ENCODE measurements around the gene PRPH. TPM values are rescaled to one million over a fixed set of nuclear protein-coding genes. Genes with fewer than 3 reads are reported as not detected.
A peak's percentile ranks its signal among the peaks of the same experiment; 100 is the strongest.
"Not testable (repeated sequence)": the region's sequence is repeated elsewhere in the genome, so short reads cannot be mapped to it uniquely, and the experiment has no call there.

The PRPH gene
- total RNA-seq: not detected

DNA sequence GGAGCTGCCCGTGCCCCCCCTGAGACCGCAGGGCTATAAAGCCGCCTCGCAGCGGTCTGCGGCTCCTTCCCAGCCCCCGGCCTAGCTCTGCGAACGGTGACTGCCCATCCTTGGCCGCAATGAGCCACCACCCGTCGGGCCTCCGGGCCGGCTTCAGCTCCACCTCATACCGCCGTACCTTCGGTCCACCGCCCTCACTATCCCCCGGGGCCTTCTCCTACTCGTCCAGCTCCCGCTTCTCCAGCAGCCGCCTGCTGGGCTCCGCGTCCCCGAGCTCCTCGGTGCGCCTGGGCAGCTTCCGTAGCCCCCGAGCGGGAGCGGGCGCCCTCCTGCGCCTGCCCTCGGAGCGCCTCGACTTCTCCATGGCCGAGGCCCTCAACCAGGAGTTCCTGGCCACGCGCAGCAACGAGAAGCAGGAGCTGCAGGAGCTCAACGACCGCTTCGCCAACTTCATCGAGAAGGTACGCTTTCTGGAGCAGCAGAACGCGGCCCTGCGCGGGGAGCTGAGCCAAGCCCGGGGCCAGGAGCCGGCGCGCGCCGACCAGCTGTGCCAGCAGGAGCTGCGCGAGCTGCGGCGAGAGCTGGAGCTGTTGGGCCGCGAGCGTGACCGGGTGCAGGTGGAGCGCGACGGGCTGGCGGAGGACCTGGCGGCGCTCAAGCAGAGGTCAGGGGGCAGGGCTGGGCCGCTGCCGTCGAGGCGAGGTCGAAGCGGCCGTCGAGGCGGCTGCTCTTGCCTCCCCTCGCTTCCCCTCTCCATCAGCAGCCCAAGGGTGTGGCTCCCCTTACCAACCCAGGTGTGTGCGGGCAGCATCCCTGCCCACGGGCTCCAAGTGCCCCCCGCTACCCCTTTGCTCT lies at the start of gene PRPH:
PRPH (plus strand) TSS at position 66 of the 855 bp plus-strand sequence; CDS start at position 120, 54 bp downstream.
- intact Hi-C loops (cut with DNase I, micrococcal nuclease): no loop called here
- H3K4me3 Mint-ChIP-seq: no peak within 1 kb of the TSS
- no peaks in the 10 kb centered on the region for H3K9me3 Mint-ChIP-seq (ENCODE audit: low read depth)
- no peaks in the 10 kb centered on the region for H3K36me3 Mint-ChIP-seq (ENCODE audit: low read depth)
- DNase-seq (peak; percentile 35), ATAC-seq (no peak)
- peaks cover 12% of the 10 kb centered on the region for H3K4me1 Mint-ChIP-seq
- H3K27me3 Mint-ChIP-seq: peaks cover 42% of the 10 kb centered on the region
- POLR2A ChIA-PET: interaction anchor here (0.9 to 1.0 kb wide), 2 partner anchors 18 to 28 kb away, joined by 3 to 4 read pairs; partner anchors contain the start of gene TROAP
- no peak within 1 kb of the TSS for H3K27ac Mint-ChIP-seq
- CTCF ChIA-PET: interaction anchor here (0.6 to 11.4 kb wide), 22 partner anchors 8 to 1973 kb away, joined by 3 to 168 read pairs (median 5); partner anchors contain the start of genes C1QL4, DNAJC22, SPATS2 and TROAP

DNA sequence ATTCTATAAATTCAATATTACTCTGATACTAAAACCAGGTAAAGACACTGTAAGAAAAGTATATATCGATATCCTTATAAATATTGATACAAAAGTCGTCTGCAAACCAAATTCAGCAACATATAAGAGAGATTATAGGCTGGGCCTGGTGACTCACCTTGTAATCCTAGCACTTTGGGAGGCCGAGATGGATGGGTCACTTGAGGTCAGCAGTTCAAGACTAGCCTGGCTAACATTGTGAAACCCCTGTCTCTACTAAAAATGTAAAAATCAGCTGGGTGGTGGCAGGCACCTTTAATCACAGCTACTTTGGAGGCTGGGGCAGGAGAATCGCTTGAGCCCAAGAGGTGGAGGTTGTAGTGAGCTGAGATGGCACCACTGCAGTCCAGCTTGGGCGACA lies 43.6 kb upstream of the PRPH start:
- no peaks in the 10 kb centered on the region for H3K9me3 Mint-ChIP-seq (ENCODE audit: low read depth)
- peaks cover 3% of the 10 kb centered on the region for H3K4me1 Mint-ChIP-seq
- no peak overlapping the region for H3K4me3 Mint-ChIP-seq
- H3K27me3 Mint-ChIP-seq: no peaks in the 10 kb centered on the region
- H3K36me3 Mint-ChIP-seq (ENCODE audit: low read depth): no peaks in the 10 kb centered on the region
- intact Hi-C loops (cut with DNase I, micrococcal nuclease): no loop called here
- ChIA-PET CTCF (interaction anchor here (0.6 to 1.0 kb wide), 3 partner anchors 12 to 254 kb away, joined by 3 read pairs; no protein-coding TSS in a partner anchor), POLR2A (no interaction called here)
- no peak for ATAC-seq
- no peak for DNase-seq
- no peak overlapping the region for H3K27ac Mint-ChIP-seq

DNA sequence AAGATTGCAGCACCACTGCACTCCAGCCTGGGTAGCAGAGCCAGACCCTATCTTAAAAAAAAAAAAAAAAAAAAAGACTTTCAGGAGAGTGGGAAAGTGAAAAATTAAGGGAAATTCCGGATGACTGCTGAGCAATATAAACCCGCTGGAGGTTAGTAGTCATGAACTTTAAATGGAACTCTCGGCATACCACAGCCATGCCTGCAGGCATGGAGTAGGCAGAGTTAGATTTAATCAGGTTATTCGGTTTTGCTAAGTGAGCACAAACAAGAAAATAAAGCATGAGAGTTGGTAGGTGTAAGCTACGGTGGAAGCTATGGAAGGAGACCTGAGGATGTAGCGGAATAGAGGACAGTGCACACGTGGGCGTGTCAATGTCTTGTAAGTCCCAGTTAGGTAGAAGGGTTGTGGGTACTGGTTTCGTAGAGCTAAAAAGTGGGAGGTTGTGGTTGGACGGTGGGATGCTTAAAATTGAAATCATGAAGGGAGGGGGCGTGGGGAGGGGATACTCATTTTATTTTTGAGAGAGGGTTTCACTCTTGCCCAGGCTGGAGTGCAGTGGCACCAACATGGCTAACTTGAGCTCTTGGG lies 41.8 kb upstream of the PRPH start:
- DNase-seq: no peak
- intact Hi-C loops (cut with DNase I, micrococcal nuclease): no loop called here

DNA sequence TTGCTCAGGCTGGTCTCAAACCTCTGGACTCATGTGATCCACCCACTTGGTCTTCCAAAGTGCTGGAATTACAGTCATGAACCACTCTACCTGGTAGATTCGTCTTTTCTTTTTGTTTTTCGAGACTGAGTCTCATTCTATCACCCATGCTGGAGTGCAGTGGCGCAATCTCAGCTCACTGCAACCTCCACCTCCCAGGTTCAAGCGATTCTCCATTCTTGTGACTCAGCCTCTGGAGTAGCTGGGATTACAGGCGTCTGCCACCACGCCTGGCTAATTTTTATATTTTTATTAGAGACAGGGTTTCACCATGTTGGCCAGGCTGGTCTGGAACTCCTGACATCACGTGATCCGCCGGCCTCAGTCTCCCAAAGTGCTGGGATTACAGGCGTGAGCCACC lies 39.5 kb upstream of the PRPH start:
- DNase-seq; H3K4me3 Mint-ChIP-seq; H3K36me3 Mint-ChIP-seq (ENCODE audit: low read depth); H3K9me3 Mint-ChIP-seq (ENCODE audit: low read depth); intact Hi-C loops (cut with DNase I, micrococcal nuclease); POLR2A ChIA-PET; H3K27ac Mint-ChIP-seq; H3K4me1 Mint-ChIP-seq; H3K27me3 Mint-ChIP-seq; ATAC-seq: not testable (repeated sequence)
- CTCF ChIA-PET: interaction anchor here (1.2 to 3.1 kb wide), 2 partner anchors 8 to 20 kb away, joined by 4 to 12 read pairs; no protein-coding TSS in a partner anchor

More for the DNA sequence above, 41.8 kb upstream of the PRPH start:
- ATAC-seq: peak; percentile 81
- H3K27me3 Mint-ChIP-seq: no peaks in the 10 kb centered on the region
- H3K4me1 Mint-ChIP-seq: peaks cover 3% of the 10 kb centered on the region
- H3K36me3 Mint-ChIP-seq (ENCODE audit: low read depth): no peaks in the 10 kb centered on the region
- POLR2A ChIA-PET: no interaction called here
- H3K4me3 Mint-ChIP-seq: no peak overlapping the region
- no peaks in the 10 kb centered on the region for H3K9me3 Mint-ChIP-seq (ENCODE audit: low read depth)
- CTCF ChIA-PET: interaction anchor here (0.8 to 3.1 kb wide), 4 partner anchors 11 to 209 kb away, joined by 3 to 12 read pairs (median 3); no protein-coding TSS in a partner anchor
- no peak overlapping the region for H3K27ac Mint-ChIP-seq

DNA sequence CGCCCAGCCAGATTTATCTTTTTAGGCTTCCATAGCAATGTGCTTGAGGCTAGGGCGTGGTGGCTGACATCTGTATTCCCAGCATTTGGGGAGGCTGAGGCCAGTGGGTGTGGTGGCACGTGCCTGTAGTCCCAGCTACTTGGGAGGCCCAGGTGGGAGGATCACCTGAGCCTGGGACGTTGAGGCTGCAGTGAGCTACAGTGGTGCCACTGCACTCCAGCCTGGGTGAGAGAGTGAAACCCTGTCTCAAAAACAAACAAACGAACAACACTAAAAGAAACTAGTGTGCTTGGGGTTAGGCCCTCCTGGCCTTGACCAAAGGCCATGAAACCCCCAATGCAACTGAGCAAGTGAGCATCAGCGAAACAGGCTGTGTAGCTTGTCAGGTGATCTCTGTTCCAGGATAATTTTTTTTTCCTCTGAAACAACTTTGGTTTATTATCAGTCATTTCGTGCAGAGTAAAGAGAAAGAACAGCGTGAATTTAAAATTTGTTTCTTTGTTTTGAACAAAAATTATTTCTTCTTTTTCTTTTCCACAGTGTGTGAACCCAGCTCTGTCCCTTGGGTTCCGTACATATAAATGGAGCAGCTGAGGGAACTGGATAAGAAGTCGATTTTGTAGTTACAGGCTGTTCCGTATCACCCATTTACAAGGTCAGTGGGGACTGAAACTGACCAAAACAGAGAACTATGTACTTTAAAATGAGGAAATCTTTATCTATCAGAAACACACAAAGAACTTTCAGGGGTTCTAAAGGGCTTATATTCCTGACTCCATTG lies 38.9 kb upstream of the PRPH start:
- CTCF ChIA-PET: interaction anchor here (1.2 kb wide), 1 partner anchor 21 kb away, joined by 4 read pairs; no protein-coding TSS in a partner anchor
- Mint-ChIP-seq H3K36me3 (ENCODE audit: low read depth) (no peaks in the 10 kb centered on the region), H3K9me3 (ENCODE audit: low read depth) (no peaks in the 10 kb centered on the region), H3K4me3 (no peak overlapping the region), H3K27ac (no peak overlapping the region), H3K4me1 (peaks cover 9% of the 10 kb centered on the region), H3K27me3 (no peaks in the 10 kb centered on the region)
- intact Hi-C loops (cut with DNase I, micrococcal nuclease): no loop called here
- POLR2A ChIA-PET: no interaction called here
- ATAC-seq (no peak), DNase-seq (no peak)

DNA sequence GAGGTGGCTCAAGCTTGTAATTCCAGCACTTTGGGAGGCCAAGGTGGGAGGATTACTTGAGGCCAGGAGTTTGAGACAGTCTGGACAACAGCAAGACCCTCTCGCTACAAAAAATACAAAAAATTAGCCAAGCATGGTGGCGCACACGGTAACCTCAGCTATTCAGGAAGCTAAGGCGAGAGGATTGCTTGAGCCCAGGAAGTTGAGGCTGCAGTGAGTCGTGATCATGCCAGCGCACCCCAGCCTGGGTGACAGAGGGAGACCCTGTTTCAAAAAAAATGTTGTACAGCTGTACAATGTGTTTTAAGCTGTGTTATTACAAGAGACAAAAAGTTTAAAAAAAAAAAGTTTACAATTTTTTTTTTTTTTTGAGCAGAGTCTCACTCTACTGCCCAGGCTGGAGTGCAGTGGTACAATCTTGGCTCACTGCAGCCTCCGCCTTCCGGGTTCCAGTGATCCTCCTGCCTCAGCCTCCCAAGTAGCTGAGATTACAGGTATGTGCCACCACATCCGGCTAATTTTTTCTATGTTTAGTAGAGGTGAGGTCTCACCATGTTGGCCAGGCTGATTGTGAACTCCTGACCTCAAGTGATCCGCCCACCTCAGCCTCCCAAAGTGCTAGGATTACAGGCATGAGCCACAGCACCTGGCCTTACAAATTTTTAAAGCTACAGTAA lies 37.3 kb upstream of the PRPH start:
- H3K27me3 Mint-ChIP-seq; H3K9me3 Mint-ChIP-seq (ENCODE audit: low read depth); H3K4me3 Mint-ChIP-seq; H3K27ac Mint-ChIP-seq; DNase-seq; H3K36me3 Mint-ChIP-seq (ENCODE audit: low read depth); ATAC-seq; intact Hi-C loops (cut with DNase I, micrococcal nuclease); H3K4me1 Mint-ChIP-seq: not testable (repeated sequence)
- CTCF ChIA-PET: interaction anchor here (1.1 to 1.3 kb wide), 3 partner anchors 11 to 101 kb away, joined by 3 to 4 read pairs (median 3); no protein-coding TSS in a partner anchor
- POLR2A ChIA-PET: interaction anchor here (0.6 kb wide), 1 partner anchor 49 kb away, joined by 7 read pairs; no protein-coding TSS in a partner anchor

DNA sequence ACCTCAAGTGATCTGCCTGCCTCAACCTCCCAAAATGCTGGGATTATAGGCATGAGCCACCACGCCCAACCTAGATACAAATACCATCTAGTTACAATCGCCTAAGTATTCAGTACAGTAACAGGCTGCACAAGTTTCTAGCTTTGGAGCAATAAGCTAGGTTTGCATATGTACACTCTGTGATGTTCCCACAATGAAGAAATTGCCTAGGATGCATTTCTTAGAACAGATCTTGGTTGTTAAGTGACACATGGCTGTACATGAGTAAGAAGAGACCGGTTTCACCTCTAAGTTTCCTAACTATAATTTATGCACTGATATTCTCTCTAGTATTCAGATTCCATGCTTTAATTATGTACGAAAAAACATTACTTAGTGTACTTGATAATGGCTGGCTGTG lies 35.5 kb upstream of the PRPH start:
- H3K4me3 Mint-ChIP-seq: no peak overlapping the region
- intact Hi-C loops (cut with DNase I, micrococcal nuclease): no loop called here
- H3K9me3 Mint-ChIP-seq (ENCODE audit: low read depth): no peaks in the 10 kb centered on the region
- no peak overlapping the region for H3K27ac Mint-ChIP-seq
- H3K36me3 Mint-ChIP-seq (ENCODE audit: low read depth): peaks cover 5% of the 10 kb centered on the region
- ATAC-seq (peak; percentile 23), DNase-seq (no peak)
- peaks cover 16% of the 10 kb centered on the region for H3K4me1 Mint-ChIP-seq
- no peaks in the 10 kb centered on the region for H3K27me3 Mint-ChIP-seq
- CTCF ChIA-PET: interaction anchor here (1.8 kb wide), 1 partner anchor 29 kb away, joined by 3 read pairs; no protein-coding TSS in a partner anchor
- POLR2A ChIA-PET: no interaction called here

DNA sequence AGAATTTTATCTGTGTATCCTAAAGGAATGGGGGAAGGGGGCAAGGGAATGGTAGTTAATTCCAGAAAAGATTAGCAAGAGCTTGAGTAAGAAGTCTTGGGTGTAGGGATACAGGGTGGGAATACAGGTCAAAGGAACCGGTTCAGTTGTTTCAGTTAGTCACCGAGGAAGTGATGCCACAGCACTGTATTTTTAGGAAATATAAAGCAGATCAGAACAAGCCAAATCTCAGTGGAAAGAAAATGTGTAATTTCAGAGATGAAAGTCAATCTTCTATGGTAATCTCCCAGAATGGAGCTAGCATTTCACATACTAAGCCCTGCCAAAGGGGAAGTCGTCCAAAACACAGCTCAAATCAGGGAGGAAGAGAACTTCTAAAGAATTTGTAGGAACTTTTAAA lies 34.8 kb upstream of the PRPH start:
- Mint-ChIP-seq H3K27me3 (no peaks in the 10 kb centered on the region), H3K4me3 (no peak overlapping the region), H3K36me3 (ENCODE audit: low read depth) (peaks cover 5% of the 10 kb centered on the region), H3K27ac (no peak overlapping the region), H3K9me3 (ENCODE audit: low read depth) (no peaks in the 10 kb centered on the region), H3K4me1 (peaks cover 16% of the 10 kb centered on the region)
- ChIA-PET CTCF (interaction anchor here (0.9 to 1.8 kb wide), 4 partner anchors 16 to 98 kb away, joined by 3 to 5 read pairs (median 4); no protein-coding TSS in a partner anchor), POLR2A (no interaction called here)
- DNase-seq (no peak), ATAC-seq (no peak)
- intact Hi-C loops (cut with DNase I, micrococcal nuclease): loop anchor here in 1 of 2 experiments (10.0 kb wide), 2 partner anchors 125 to 485 kb away; partner anchors contain the start of genes TMBIM6 and TUBA1B

DNA sequence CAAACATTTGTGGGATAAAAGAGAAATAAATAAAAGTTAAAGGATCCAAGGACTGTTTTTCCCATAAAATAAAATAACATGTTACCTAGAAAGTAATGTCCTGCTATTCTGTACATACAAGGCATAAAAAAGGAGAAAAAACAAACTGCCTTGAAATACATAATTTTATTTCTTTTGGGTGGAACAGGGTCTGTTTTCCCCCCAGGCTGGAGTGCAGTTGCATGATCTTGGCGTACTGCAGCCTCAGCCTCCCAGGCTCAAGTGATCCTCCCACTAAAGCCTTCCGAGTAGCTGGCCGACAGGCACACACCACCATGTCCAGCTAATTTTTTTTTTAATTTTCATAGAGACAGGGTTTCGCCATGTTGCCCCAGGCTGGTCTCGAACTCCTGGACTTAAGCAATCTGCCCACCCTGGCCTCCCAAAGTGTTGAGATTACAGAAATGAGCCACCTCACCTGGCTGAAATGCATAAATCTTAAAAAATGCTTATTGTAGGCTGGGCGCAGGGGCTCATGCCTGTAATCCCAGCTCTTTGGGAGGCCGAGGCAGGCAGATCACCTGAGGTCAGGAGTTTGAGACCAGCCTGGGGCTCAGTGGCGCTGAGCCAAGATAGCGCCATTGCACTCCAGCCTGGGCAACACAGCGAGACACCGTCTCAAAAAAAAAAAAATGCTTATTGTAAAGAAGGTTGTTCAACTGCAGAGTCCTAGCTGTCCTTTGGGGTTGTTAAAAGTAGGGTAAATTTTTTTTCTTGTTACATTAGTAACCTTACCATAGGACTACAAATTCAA lies 34.2 kb upstream of the PRPH start:
- peaks cover 19% of the 10 kb centered on the region for H3K4me1 Mint-ChIP-seq

DNA sequence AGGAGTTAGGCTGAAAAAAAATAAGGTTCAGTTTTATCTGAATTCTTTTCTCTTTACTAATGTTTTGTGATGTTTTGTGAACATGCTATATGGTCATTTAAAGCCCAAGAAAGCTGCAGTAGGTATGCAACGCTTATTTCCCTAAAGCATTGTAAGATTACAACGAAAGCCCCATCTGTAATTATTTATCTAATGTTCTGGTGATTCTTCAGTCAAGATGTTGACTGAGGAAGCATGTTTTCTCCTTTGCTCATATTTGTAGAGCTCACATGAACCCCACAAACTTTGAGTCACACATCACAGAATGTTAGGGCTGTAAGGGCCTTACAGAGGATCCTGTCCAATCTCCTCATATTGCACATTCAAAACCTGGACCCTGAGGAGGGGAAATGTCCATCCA lies 33.2 kb upstream of the PRPH start:
- Mint-ChIP-seq H3K9me3 (ENCODE audit: low read depth) (no peaks in the 10 kb centered on the region), H3K27ac (no peak overlapping the region), H3K4me1 (peaks cover 23% of the 10 kb centered on the region), H3K27me3 (no peaks in the 10 kb centered on the region), H3K4me3 (no peak overlapping the region), H3K36me3 (ENCODE audit: low read depth) (peaks cover 15% of the 10 kb centered on the region)
- intact Hi-C loops (cut with DNase I, micrococcal nuclease): loop anchor here in 1 of 2 experiments (10.0 kb wide), 2 partner anchors 127 to 483 kb away; partner anchors contain the start of genes TMBIM6 and TUBA1B
- ATAC-seq (no peak), DNase-seq (no peak)
- ChIA-PET POLR2A (no interaction called here), CTCF (no interaction called here)

More for the DNA sequence above, 34.2 kb upstream of the PRPH start:
- intact Hi-C loops (cut with DNase I, micrococcal nuclease): loop anchor here in 1 of 2 experiments (10.0 kb wide), 2 partner anchors 126 to 484 kb away; partner anchors contain the start of genes TMBIM6 and TUBA1B
- peaks cover 8% of the 10 kb centered on the region for H3K36me3 Mint-ChIP-seq (ENCODE audit: low read depth)
- H3K9me3 Mint-ChIP-seq (ENCODE audit: low read depth): no peaks in the 10 kb centered on the region
- H3K4me3 Mint-ChIP-seq: no peak overlapping the region
- ChIA-PET POLR2A (no interaction called here), CTCF (interaction anchor here (0.6 to 1.8 kb wide), 6 partner anchors 16 to 167 kb away, joined by 3 to 5 read pairs (median 4); no protein-coding TSS in a partner anchor)
- H3K27me3 Mint-ChIP-seq: no peaks in the 10 kb centered on the region
- DNase-seq (no peak), ATAC-seq (no peak)
- no peak overlapping the region for H3K27ac Mint-ChIP-seq

Measured in activated CD4-positive, alpha-beta T cell treated with anti-CD3 and anti-CD28 coated beads for 36 hours (primary cell).